ENCODE results near the gene CELA1.
A peak's percentile ranks its signal among the peaks of the same experiment; 100 is the strongest.

CELA1 gene

DNA sequence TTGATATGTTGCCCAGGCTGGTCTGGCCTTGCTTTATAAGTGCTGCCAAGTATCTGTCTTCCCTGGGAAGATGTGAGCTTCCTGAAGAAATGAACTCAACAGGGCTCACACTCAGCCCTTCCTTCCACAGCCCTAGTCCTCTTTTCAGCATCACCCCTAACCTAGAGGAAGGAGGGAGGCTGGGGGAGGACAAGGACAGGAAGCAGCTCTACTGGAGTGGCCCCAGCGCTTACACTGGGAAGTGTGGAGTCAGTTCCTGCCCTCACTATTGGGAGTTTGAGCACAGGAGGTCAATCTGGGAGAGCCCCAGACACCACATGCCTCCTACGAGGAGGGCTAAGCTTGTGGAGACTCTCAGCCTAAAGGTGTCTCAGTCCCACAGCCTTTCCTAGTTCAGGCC, 27.9 kb upstream of the CELA1 start:
- no peak for DNase-seq (ENCODE audit: low spot score)

DNA sequence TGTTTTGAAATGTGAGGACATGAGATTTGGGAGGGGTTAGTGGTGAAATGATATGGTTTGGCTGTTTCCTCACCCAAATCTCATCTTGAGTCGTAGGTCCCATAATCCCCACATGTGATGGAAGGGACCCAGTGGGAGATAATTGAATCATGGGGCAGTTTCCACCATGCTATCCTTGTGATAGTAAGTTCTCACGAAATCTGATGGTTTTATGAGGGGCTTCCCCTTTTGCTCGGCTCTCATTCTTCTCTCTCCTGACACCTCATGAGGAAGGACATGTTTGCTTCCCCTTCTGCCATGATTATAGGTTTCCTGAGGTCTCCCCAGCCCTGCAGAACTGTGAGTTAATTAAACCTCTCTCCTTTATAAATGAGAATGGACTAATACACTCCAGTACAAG, 26.7 kb upstream of the CELA1 start:
- DNase-seq (ENCODE audit: low spot score) = no peak

DNA sequence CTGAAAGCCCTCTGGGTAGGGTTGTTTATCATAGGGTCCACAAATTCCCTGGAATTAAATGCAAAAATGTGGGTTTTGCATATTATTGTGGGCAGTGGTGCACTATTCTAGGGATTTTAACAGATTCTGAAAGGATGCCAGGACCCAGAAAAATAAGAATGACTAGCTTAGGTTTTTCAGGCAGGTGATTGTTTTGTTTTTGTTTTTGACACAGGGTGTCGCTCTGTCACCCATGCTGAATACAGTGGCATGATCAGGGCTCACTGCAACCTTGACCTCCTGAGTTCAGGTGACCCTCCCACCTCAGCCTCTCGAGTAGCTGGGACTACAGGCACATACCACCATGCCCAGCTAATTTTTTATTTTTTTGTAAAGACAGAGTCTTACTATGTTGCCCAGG, 25.5 kb upstream of the CELA1 start:
- DNase-seq (ENCODE audit: low spot score) = no peak

DNA sequence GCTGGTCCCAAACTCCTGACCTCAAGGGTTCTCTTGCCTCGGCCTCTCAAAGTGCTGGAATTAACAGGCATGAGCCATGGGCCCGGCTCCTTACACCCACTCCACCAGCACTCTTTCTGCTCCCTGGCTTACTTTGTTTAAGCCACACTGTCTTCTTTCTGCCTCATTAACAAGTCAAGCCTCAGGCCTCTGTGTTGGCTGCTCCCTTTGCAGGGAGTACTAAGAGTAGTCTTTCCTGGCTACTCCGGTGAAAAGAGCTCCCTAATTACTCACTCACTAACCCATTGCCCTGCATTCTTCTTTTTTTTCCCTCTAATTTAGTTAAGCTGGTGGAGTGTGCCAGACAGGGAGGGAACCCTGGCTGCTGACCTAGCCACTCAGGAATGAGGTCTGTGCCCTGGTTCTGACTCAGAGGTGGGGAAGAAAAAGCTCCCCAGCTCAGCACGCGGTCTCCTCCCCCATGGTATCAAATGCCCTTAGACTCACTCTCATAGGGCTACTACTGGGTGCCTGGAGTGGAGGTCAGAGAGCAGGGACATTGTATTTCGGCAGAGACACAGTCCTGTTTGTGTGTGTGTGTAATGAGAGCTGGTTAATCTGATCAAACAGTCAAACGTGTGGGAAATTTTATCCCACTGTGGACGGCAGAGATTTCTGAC, 24.9 kb upstream of the CELA1 start:
- DNase-seq (ENCODE audit: low spot score) = peak; percentile 86

DNA sequence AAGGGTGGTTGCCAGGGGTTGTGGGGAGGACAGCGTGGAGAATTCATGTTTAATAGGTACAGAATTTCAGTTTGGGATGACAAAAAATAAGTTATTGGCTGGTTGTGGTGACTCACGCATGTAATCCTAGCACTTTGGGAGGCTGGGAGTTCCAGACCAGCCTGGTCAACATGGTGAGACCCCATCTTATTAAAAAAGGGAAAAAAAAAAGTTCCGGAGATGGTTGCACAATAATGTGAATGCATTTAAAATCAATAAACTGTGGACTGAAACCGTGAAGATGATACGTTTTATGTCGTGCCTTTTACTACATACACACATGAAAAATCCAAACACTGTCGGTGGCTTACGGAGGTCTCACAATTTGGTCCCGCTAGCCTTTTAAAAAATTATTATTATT, 24.2 kb upstream of the CELA1 start:
- no peak for DNase-seq (ENCODE audit: low spot score)

DNA sequence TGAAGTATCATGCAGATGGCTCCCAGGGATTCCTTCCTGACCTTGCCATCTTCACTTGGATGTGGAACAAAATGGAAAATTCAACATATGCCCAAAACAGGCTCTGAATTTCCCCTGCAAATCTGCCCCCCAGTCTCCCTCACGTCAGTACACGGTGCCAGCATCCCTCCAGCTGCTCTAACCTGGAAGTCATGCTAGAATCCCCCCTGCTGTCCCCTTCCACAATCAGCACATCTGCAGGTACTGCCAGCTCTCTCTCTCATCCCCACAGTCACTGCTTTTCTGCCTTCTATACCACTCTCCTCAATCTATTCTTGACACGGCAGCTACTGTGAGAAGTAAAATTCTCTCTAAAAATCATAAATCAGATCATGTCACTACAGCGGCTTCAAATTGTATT, 23.1 kb upstream of the CELA1 start:
- no peak for DNase-seq (ENCODE audit: low spot score)

DNA sequence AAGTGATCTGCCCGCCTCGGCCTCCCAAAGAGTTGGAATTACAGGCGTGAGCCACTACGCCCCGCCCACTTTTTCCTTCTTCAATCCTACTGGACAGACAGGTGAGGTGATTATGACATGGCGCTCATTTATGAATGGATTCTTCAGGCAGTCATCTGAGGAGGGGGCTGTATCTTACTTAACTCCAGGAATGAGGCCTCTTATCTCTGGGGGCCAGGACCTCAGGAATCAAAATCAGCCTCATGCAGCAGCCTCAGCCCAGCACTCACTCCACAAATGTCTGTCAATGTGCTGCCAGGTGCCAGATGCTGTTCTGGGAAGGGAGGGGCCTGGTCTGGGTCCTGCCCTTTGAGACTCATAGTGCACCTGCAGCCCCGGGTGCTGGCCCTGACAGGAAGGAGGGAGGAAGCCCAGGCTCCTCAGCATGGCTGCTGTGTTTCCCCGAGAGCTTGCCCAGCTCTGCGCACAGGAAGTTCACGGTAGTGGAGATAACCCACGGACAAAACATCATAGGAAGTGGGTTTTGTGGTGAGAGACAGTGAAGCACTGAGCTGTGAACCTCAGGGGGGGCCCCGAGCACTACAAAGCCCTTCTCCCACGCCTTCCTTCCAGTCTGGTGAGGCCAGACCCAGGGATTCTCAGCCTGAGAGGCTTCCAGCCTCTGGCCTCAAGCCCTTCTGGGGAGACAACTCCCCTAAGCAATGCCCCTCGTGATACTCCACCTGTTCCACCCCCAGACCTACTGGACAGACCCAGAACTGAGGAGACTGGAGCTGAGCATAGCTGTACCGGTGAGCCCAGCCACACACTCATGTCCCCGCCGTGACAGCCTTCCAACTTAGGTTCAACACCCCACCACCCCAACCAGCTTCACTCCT, 22.4 kb upstream of the CELA1 start:
- DNase-seq (ENCODE audit: low spot score) = no peak

DNA sequence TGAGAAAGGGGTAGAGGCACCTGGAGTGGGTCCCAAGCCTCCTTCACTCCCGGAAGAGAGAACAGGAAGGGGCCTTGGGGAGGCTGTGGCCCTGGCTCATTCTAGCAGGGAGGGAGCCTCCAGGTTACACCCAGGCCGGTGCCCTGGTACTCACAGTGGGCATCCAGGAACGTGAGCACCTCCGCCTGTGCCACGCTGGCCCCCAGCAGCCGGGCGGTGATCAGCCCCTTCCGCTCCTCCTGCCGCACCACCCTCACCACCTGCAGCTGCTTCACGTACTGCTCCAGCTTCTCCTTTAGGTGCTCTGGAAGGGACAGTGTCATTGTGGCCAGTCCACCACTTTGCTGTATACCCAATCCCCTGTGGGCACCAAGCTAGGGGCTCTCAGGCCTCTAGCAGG, 18.8 kb upstream of the CELA1 start:
- DNase-seq (ENCODE audit: low spot score) = no peak

DNA sequence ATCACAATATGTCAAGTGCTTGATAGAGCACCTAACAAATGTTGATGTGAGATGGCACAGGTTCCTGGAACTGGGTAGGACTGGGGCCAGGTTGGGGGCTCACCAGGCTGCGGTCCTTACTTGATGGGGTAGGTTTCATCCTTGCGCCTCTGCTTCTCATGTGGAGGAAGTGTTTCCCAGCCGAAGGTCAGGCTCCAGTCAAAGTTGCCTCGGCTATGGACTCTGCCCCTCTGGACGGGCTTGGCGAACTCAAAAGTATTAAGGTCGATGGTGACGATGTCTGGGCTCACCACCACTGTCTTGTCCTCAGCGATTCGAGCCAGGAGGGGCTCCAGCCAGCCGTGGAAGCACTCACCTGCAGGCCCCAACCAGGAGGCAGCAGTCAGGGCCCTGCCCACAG, 17.5 kb upstream of the CELA1 start:
- no peak for DNase-seq (ENCODE audit: low spot score)

DNA sequence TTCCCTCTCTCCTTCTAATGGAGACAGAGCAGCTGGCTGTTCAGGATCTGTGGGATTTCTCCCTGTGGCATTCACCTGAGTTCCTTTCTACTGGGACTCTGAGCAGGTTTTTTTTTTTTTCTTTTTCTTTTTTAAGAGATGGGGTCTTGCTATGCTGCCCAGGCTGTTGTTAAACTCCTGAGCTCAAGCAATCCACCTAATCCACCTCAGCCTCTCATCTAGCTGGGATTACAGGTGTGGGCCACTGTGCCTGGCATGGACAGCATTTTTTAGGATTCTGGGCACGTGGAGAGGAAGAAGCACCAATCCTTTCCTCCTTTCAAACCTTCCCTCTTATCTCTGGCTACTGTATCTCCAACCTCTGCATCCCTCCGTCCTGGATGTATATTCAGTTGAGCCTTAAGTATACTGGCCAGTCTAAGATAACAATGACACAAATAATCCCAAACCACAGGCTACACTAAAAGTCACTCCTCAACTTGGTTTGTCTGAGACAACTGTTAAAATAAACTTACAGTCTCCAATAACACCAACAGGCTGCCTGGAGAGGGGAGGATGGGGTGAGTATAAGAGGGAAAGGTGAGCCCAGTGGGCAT, 16.4 kb upstream of the CELA1 start:
- no peak for DNase-seq (ENCODE audit: low spot score)

DNA sequence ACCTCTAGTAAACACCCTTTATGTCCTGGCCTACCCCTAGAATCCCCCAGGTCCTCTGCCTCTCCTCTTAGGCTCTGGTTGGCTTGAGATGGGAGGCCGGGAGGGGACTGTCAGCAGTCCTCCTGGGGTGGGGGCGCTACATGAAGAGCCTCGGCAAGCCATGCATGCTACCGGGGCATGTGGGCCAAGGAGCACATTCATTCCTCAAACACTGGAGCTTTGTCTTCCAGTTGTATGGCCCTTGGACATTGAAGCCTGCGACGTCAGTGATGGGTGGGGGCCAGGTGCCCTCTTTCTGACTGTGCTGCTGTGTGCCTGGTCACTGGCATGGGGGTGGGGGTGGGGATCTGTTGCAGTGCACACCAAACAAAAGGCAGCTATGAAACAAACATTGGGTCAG, 15.8 kb upstream of the CELA1 start:
- DNase-seq (ENCODE audit: low spot score) = peak; percentile 42

DNA sequence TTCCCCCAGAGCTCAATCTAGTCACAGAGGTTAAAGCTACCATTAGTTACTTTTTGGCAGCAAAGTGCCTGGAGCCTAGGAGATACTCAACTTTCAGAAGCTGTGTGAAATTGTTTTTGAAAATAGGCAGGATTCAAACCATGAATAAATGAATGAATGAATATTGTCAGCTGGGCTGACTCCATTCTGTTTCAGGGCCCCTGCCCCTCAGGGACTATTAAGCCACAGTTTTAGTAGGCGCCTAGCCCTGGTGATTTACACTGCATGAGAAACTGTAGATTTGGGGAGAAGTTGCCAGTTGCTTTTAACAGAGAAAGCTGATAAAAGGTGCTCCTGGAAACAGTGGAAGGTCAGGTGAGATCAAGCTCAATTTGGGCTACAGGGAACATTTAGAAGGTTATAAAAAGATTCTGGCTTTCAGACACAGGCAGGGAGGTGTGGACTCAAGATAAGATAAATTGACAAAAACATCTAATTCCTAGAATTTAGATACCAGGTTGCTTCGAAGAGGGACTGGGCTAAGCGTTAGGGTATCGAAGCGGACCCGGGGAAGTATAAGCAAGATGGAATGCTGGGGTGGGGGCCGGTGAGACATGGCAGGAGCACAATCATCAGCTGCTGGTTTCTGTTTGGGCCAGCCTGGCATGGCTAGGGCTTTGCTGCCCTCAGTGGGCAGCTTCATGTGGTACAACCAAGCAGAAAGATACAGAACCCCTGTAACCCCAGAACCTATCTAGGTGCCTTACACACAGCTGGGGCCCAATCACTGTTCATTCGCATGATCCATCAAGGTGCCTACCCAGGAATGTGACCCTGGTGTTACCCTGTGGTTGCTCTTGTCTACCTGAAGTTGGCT, 14.9 kb upstream of the CELA1 start:
- DNase-seq (ENCODE audit: low spot score) = no peak

DNA sequence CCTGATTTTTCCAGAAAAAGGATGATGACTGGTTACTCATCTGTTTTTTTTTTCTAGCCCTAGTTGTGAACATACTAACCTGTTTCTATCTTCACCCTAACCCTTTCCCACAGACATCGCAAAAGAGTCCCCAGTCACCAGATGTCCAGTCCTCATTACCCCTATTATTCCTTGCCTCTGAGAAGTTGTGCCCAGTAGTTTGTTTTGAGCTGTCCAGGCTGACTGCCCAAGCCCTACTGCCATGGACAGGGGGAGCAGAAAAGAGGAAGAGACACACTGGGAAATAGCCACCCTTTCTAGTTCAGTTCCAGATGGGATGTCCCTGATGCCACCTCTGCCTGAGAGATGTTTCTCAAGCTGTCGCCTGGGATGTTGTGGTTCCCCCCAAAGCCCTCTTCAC, 13.8 kb upstream of the CELA1 start:
- DNase-seq (ENCODE audit: low spot score) = no peak

DNA sequence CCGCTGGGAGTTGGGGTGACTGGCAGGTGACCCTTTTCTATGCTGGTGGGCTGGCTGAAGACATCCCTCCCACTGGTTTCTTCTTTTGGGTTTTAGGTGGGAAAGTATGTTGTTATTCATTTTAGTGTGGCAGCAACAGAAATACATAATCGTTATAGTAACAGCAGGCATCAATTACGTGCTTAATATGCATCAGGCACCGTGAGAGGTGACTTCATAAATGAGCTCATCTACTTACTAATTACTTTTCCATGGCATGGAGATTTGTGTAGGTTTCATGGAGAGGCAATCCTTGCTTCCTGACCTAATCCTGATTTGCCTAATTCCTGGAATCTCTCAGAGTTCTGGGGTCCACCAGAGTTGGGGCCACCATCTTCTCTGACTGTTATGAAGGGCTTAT, 13.4 kb upstream of the CELA1 start:
- DNase-seq (ENCODE audit: low spot score) = no peak

DNA sequence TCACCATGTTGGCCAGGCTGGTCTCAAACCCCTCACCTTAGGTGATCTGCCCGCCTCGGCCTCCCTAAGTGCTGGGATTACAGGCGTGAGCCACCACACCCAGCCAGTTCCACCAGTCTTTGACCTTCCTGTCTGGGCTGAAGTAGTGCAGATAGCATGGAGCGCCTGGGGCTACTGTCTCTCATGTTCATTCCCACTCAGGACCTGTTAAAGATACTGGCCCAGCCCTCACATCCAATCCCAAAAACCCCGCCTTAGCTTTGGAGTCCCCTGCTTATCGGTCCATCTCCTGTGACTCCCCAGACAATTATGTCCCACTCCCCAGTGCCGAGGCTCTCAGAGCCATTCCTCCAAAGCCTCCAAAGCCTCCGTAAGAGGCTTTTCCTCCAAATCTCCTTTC, 12.0 kb upstream of the CELA1 start:
- no peak for DNase-seq (ENCODE audit: low spot score)

DNA sequence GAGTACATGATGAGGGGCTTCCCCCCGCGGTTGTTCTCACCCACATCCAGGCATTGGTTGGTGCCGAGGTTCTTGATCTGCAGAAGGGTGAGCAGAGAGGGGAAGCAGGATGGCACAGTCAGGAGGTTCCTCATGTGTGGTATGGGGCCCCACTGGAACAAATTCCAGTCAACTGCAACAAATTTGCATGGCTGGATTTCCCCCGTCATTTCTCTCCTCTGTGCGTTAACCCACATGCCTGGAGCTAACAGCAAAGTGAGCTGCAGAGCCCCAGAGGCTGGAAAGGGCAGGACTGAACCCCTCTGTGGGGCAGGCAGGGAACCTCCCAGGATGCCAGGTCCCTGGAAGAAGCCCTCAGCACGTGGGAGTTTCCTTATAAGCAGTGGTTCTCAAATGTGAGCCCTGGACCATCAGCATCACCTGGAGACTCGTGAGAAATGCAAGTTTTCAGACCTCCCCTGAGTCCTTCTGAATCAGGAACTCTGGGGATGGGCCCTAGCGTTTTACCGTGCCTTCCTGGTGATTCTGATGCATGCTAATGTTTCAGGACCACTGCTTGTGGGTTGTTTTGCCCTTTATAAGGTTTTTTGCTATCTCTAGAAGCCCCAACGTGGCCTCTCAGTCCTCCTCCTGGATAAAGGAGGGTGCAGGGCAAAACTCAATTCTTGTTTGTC, 11.0 kb upstream of the CELA1 start:
- DNase-seq (ENCODE audit: low spot score) = no peak

DNA sequence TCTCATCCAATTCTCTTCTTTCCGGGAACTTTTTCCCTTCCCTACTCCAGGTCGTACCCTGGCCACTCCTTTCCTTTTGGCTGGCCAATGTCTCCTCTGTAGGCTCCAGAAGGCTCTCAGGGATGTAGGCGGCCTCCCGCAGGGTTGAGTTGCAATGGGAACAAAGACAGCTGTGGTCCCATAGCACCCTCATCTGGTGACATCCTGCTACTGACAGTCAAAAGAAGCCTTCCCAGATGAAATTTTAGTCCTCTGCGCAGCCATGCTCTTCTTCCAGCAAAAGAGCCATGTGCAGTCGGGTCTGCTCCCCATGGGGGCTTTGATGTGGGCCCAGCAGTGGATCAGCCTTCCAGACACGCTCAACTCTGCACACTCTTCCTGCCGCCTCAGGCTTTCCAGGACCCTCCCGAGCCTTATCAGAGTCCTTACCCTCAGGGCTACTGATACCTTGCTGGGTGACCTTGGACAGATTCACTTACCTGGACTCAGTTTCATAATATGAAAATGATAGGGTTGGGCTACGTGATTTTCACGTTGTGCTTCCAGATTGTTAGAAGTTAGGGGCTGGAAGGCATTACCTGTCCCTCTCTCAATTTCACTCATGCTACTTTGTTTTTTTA, 5.5 kb upstream of the CELA1 start:
- peak; percentile 51 for DNase-seq (ENCODE audit: low spot score)

DNA sequence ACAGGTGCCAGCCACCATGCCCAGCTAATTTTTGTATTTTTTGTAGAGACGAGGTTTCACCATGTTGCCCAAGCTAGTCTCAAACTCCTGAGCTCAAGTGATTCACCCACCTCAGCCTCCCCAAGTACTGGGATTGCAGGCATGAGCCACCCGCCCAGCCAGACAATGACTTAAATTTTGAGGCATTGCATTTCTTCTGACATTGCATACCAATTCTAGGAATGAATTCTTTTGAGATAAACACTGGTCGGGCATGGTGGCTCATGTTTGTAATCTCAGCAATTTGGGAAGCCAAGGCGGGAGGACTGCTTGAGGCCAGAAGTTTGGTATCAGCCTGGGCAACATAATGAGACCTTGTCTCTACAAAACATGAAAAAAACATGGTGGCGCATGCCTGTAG, 2.5 kb upstream of the CELA1 start:
- DNase-seq (ENCODE audit: low spot score) = no peak

DNA sequence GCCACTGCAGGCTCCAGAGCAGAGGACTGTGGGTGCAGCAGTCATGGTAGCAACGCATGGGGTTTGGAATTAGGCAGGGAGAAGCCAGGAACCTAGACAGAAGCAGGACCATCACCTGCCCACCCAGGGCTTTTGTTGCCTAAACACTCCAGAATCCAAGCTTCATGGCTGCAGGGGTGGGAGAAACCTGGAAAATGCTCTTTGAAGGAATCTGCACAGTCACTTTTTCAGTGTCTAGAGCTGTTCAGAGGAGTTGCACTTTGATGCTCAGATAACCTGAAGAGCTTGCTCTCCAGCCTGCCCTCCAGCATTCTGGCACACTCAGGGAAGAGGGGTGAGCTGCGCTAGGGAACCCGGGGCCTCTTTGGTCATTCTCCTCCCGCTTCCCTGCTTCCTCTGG, 1.6 kb upstream of the CELA1 start:
- no peak for DNase-seq (ENCODE audit: low spot score)

DNA sequence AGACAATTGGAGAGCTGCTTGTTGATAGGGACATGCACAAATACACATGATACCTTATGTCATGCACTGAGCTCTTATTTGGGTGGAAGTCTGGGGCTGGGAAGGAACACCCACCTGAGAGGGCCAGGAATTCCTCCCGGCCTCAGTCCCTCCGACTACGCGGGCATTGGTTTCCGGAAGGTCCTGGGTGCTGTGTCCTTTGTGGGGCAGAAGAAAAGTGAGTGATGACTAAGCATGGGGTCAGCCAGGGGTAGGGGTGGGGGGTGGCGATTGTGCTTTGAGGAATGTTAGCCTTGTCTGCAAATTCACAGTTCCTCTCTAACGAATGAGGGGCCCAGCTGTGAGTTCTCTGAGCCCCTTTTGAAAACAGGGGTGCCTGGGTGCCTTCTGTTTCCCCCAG, 798 bp downstream of the CELA1 start:
- peak; percentile 25 for DNase-seq (ENCODE audit: low spot score)

DNA sequence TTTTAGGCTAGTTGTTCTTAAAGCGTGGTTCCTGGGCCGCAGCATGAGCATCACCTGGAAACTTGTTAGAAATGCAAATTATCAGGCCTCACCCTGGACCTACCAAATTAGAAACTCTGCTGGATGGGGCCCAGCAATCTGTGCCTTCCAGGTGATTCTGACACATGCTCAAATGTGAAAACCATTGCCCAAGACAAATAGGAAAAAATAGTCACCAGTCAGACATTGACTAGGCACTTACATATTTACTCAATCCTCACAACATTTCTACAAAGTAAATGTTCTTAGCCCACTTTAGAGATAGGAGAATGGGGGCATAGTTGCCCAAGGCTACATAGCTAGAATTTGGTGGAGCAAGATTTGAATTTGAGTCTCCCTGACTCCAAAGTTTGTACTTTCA, 3.3 kb downstream of the CELA1 start:
- DNase-seq (ENCODE audit: low spot score) = no peak

All from COLO829 (cell line).